ENCODE measurements around the gene IKZF2.

Gene IKZF2

GRCh38 chr2:212997526-212998020, 153.8 kb downstream of the IKZF2 start:
- no peak for DNase-seq (ENCODE audit: low spot score)
- Histone ChIP-seq H3K27ac (no peak overlapping the region), H3K4me3 (no peak overlapping the region)
- no peak for TF ChIP-seq CTCF (IDR thresholded peaks at IDR 0.05)

- H3K27ac ChIP-seq: no peak overlapping the region
- TF ChIP-seq CTCF (IDR thresholded peaks at IDR 0.05): no peak
- DNase-seq (ENCODE audit: low spot score): no peak
- H3K4me3 ChIP-seq: no peak overlapping the region
Measured at GRCh38 chr2:212995920-212996319, 155.5 kb downstream of the IKZF2 start.

GRCh38 chr2:212994976-212995375, 156.4 kb downstream of the IKZF2 start:
- no peak for TF ChIP-seq CTCF (IDR thresholded peaks at IDR 0.05)
- H3K4me3 ChIP-seq: no peak overlapping the region
- H3K27ac ChIP-seq: no peak overlapping the region
- no peak for DNase-seq (ENCODE audit: low spot score)

GRCh38 chr2:212991120-212991519, 160.3 kb downstream of the IKZF2 start:
- no peak overlapping the region for H3K27ac ChIP-seq
- no peak overlapping the region for H3K4me3 ChIP-seq
- no peak for DNase-seq (ENCODE audit: low spot score)
- no peak for TF ChIP-seq CTCF (IDR thresholded peaks at IDR 0.05)

- Histone ChIP-seq H3K27ac (no peak overlapping the region), H3K4me3 (no peak overlapping the region)
- no peak for DNase-seq (ENCODE audit: low spot score)
- TF ChIP-seq CTCF (IDR thresholded peaks at IDR 0.05): no peak
Measured at GRCh38 chr2:212990697-212991096, 160.7 kb downstream of the IKZF2 start.

GRCh38 chr2:212987492-212987891, 163.9 kb downstream of the IKZF2 start:
- Histone ChIP-seq H3K4me3 (no peak overlapping the region), H3K27ac (no peak overlapping the region)
- no peak for TF ChIP-seq CTCF (IDR thresholded peaks at IDR 0.05)
- no peak for DNase-seq (ENCODE audit: low spot score)

- no peak overlapping the region for H3K4me3 ChIP-seq
- H3K27ac ChIP-seq: no peak overlapping the region
- no peak for TF ChIP-seq CTCF (IDR thresholded peaks at IDR 0.05)
- no peak for DNase-seq (ENCODE audit: low spot score)
Measured at GRCh38 chr2:212984129-212984528, 167.3 kb downstream of the IKZF2 start.
